Calu3 (cell line): ENCODE measurements around the gene PADI3. TPM values are rescaled to one million over a fixed set of nuclear protein-coding genes. Genes with fewer than 3 reads are reported as not detected.

Experiments used
- BruUV-seq: library from RNA; stranded (reverse); fragments of 400-500 nt; replicated peaks from 2 replicates; lab custom pipeline; 2021; lab: Mats Ljungman, UMichigan
- CTCF ChIA-PET: fragments of 300-600 bp; sonication (Branson Sonifier 250); formaldehyde crosslinking; loops from one replicate; lab custom pipeline; 2022; ENCODE audit warnings: antibody characterized with exemption; lab: Charles Lee
- DNase-seq: peaks from one replicate; pipeline ENCODE4 v3.0.0; 2022
- H3K27ac Mint-ChIP-seq: one replicate; pipeline ENCODE4 v1.8.0; 2022; ENCODE audit warnings: mixed read lengths; ENCODE audit not compliant: unreplicated experiment
- H3K27me3 Mint-ChIP-seq: one replicate; pipeline ENCODE4 v1.8.0; 2022; ENCODE audit warnings: mixed read lengths; ENCODE audit not compliant: unreplicated experiment
- H3K36me3 Mint-ChIP-seq: one replicate; pipeline ENCODE4 v1.8.0; 2022; ENCODE audit warnings: mild to moderate bottlenecking, moderate library complexity, mixed read lengths; ENCODE audit not compliant: insufficient read depth, unreplicated experiment
- H3K4me1 Mint-ChIP-seq: one replicate; pipeline ENCODE4 v1.8.0; 2022; ENCODE audit warnings: mild to moderate bottlenecking, low read depth, mixed read lengths; ENCODE audit not compliant: unreplicated experiment
- H3K4me3 Mint-ChIP-seq: one replicate; pipeline ENCODE4 v1.8.0; 2022; ENCODE audit warnings: mild to moderate bottlenecking, low read depth, moderate library complexity, mixed read lengths; ENCODE audit not compliant: unreplicated experiment
- H3K9me3 Mint-ChIP-seq: one replicate; pipeline ENCODE4 v1.8.0; 2022; ENCODE audit warnings: low read depth, mixed read lengths; ENCODE audit not compliant: unreplicated experiment
- CTCF ChIP-seq: fragments of 200-600 bp; IDR thresholded peaks from one replicate; pipeline ENCODE4 v1.8.0; 2022; ENCODE audit warnings: antibody characterized with exemption; ENCODE audit not compliant: unreplicated experiment
- intact Hi-C: fragments of 100-400 bp; cut with micrococcal nuclease; formaldehyde crosslinking; loops from one replicate; pipeline ENCODE4 v1.10.0; 2022; ENCODE audit not compliant: unreplicated experiment
- total RNA-seq: library from RNA; stranded (reverse); gene quantifications from 2 replicates; pipeline ENCODE4 v1.2.3, GENCODE V29; 2022

Gene PADI3
- total RNA-seq, 1 experiment from 2014 or later: 0.21 TPM

GRCh38 chr1:17214876-17215544 is 33.9 kb upstream of the PADI3 start:
- no peak overlapping the region for H3K4me3 Mint-ChIP-seq
- CTCF ChIA-PET: interaction anchor here (0.7 kb wide), 1 partner anchor 22 kb away, joined by 3 read pairs; no protein-coding TSS in a partner anchor
- BruUV-seq: no TSS peak
- no peak overlapping the region for H3K27ac Mint-ChIP-seq
- H3K36me3 Mint-ChIP-seq: peaks cover 13% of the 10 kb centered on the region
- intact Hi-C loops: no loop called here
- H3K4me1 Mint-ChIP-seq: peaks cover 46% of the 10 kb centered on the region
- H3K9me3 Mint-ChIP-seq: no peaks in the 10 kb centered on the region
- TF ChIP-seq CTCF: no peak
- DNase-seq: no peak
- H3K27me3 Mint-ChIP-seq: no peaks in the 10 kb centered on the region

DNA sequence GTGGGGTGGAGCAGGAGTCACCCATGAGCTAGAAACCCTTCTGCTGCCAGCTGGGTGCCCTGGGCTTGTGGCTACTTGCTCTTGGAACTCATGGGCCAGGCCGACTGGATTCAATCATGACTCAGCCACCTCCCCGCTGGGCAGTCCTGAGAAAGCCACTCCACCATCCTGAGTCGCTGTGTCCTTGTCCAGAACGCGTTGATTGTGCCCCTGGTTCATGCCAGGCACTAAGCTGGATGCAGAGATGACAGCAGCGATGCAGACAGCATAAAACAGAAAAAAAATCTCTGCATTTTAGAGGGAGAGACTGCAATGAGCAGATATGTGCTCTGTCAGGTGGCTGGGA is 33.4 kb upstream of the PADI3 start:
- BruUV-seq: no TSS peak
- DNase-seq: no peak
- Mint-ChIP-seq H3K27ac (peak overlapping the region; percentile 56), H3K4me3 (no peak overlapping the region), H3K9me3 (no peaks in the 10 kb centered on the region), H3K4me1 (peaks cover 46% of the 10 kb centered on the region), H3K27me3 (no peaks in the 10 kb centered on the region), H3K36me3 (peaks cover 13% of the 10 kb centered on the region)
- intact Hi-C loops: no loop called here
- no peak for TF ChIP-seq CTCF
- CTCF ChIA-PET: interaction anchor here (0.7 kb wide), 1 partner anchor 22 kb away, joined by 3 read pairs; no protein-coding TSS in a partner anchor

DNA sequence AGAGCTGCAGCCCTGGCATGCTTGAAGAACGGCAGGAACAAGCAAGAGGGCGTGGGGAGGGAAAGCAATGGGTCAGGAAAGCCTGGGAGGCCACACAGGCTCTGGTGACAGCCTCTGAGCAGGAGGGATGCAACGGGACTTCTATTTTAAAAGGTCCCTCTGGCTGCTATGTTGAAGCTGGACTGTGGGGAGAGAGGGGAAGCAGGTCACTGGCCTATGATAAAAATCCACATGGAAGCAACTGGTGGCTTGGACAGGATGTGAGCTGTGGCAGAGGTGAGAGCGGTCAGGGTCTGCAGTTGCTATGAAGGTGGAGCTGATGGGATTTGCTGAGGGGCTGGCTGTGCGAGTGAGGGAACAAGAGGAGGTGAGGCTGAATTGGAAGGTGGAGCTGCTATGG is 32.8 kb upstream of the PADI3 start:
- CTCF ChIA-PET: interaction anchor here (0.5 kb wide), 1 partner anchor 85 kb away, joined by 5 read pairs; no protein-coding TSS in a partner anchor

GRCh38 chr1:17217607-17218006 is 31.3 kb upstream of the PADI3 start:
- no peak overlapping the region for H3K27ac Mint-ChIP-seq
- peaks cover 5% of the 10 kb centered on the region for H3K36me3 Mint-ChIP-seq
- H3K27me3 Mint-ChIP-seq: no peaks in the 10 kb centered on the region
- DNase-seq: no peak
- intact Hi-C loops: no loop called here
- H3K4me3 Mint-ChIP-seq: no peak overlapping the region
- CTCF ChIA-PET: no interaction called here
- H3K9me3 Mint-ChIP-seq: no peaks in the 10 kb centered on the region
- BruUV-seq: no TSS peak
- no peak for TF ChIP-seq CTCF
- H3K4me1 Mint-ChIP-seq: peaks cover 39% of the 10 kb centered on the region

More for the DNA sequence above, 32.8 kb upstream of the PADI3 start:
- TF ChIP-seq CTCF: no peak
- Mint-ChIP-seq H3K4me1 (peaks cover 46% of the 10 kb centered on the region), H3K9me3 (no peaks in the 10 kb centered on the region), H3K27me3 (no peaks in the 10 kb centered on the region), H3K36me3 (peaks cover 13% of the 10 kb centered on the region), H3K4me3 (no peak overlapping the region), H3K27ac (peak overlapping the region; percentile 56)
- intact Hi-C loops: no loop called here
- no TSS peak for BruUV-seq
- no peak for DNase-seq
